Measurements from ENCODE around the gene MPST.
A peak's percentile ranks its signal among the peaks of the same experiment; 100 is the strongest.
"Not testable (repeated sequence)": the region's sequence is repeated elsewhere in the genome, so short reads cannot be mapped to it uniquely, and the experiment has no call there.

MPST gene

DNA sequence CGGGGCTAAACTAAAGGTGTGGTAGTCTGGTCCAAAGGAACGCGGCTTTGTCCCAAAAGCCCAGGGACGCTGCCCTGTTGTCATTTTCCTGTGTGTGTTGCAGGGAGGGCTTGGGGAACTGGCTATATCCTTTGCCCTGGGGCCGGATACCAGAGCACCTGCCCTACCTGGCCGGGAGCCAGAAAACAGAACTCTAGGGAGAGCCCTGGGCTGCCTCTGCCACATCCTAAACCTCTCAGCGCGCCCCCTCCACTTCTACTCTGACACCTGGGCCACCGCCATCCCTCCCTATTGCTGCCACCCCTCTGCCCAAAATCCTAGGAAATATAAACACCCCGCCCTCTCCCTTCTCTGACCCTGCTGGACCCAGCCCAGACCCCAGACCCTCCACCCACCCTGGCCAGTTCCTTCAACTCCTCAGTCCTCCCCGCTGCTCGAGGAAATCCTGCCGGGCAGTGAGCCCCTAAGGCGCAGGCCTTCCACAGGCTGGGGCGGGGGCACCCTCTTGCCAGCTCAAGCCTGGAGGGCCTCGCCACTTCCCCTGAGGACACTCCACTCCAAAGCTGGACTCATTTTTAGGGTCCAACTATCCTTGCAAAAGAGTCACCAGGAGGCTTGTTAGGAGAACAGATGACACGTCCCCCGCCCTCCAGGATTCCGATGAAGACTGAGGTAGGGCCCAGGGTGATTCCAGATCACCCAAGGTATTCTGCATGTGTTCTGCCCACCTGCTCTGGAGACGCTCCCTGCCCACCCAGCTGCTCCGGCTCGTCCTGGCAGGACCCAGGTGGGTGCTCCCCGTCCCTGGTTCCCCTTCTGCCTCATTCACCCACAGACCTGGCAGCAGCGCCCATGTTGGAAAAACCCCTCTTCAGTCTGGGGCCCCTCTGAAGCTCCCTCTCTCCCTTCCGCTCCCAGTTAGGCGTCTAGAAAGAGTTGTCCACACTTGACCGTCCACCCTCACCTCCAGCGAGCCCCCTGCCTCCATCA is 44.2 kb downstream of the MPST start:
- no peak for DNase-seq

DNA sequence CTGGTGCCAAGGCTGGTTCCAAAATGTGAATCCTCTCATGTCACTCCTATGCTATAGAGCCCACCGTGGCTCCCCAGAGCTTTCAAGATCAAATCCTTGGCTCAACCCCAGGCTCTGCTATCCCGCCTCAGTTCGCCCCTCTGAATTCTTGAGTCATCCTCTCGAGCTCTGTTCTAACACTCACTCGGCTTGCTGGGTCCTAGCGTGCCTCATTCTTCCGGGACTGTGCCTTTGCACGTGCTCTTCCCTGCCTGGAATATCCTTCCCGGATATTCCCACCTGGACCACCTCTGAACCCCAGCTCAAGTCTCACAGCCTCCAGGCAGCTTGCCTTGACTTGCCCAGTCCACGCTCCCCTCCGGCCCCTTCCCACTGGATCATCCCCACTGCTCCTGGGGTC is 45.0 kb downstream of the MPST start:
- DNase-seq: no peak

DNA sequence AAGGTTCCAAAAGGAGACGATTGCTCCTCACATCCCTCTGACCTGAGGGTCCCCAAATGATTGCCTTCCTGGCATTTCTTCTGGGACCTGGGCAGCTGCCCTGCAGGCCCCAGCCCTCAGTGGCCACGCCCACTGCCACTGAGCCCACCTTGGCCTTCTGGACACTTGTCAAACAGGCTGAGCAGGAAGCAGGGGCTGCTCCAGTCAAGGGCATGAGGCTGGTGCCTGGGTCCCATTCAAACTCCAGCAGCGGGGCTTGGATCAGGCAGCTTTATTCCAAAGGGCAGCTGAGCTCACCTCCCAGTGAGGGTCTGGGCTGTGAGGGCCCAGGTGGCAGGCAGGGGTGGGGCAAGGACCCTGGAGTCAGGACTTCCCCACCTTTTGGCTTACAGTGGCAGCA is 45.6 kb downstream of the MPST start:
- no peak for DNase-seq

DNA sequence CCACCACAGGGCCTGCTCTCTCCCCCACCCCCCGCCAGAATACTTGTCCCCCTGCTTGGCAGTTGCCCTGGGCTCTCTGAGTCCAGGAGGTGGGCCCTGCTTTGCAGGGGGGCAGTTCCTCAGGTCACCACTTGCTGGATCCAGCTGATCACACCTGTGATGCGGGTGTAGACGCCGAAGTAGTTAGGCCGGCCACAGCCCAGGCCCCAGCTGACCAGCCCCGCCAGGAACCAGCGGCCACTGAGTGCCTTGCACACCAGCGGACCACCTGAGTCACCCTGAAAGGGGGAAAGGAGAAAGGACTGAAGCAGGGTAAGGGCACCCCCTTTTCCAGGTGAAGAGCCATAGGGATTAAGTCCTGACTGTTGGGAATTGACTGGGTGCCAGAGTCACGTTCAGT is 46.4 kb downstream of the MPST start:
- DNase-seq: no peak

DNA sequence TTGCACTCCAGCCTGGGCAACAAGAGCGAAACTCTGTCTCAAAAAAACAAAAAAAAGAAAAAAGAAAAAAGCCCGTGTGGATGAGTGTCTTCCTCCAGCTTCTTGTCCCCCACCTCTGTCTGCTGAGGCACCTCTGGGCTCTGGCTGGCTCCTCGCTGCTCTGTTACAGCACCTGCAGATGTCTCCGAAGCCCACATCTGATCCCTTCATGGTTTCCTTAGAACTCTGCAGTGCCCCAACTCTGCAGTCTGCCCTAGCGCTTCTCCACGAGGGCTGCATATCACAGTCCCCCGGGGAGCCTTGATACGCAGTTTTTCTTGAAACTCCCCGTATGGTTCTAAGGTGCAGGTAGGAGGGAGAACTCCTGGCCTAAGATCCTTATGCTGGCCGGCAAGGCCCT is 47.9 kb downstream of the MPST start:
- no peak for DNase-seq

DNA sequence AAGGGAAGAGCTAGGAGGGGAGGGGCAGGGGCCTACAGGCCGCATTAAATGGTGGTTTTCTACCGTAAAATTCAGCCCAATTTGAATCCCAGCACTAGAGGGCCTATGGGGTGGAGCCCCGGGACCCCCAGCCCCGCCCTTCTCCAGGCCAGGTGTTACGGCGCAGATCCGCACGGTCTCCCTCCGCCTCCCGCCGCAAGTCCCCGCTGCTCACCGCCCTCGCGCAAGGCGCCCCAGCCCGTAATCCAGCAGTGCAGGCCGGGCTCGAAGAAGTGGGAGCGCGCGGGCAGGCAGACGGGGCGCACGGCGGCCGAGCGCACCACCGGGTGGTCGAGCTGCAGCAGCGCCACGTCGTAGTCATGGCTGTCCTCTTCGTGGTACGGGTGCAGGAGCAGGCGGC is 49.3 kb downstream of the MPST start:
- DNase-seq: no peak

DNA sequence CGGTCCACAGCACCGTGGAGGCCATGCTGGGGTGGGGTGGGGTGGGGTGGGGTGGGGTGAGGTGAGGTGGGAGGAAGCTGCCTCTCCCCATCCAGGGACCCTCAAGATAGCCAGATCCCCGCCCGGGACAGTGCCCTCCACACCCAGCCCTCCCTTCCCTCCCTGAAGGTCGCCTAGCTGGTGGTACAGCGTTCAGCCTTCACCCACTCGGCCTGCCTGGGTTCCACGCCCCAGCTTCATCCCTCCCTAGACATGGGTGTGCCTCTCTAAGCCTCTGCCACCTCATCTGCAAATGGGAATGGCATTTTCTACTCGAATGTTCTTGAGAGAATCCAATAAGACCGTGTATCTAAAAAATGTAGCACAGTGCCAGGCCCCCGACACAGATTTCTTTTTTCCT is 49.8 kb downstream of the MPST start:
- DNase-seq: no peak

DNA sequence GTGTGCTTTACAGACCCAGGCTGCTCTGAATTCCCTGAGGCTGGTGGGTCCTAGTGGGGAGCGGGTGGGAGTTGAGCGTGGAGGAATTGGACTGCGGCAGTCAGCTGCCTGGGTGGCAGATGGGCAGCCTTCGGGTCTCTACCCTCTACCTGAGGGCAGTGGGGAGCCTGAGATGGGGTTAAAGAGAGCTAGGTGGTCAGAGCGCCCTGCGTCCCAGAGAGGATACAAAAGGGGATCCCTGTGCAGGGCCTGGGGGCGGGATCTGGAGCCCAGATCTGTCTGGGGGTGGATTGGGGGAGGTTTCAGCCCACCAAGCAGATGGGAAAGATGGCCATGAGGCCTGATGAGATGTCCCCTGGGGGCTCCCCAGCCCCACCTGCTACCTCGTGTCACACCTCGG is 50.2 kb downstream of the MPST start:
- no peak for DNase-seq

DNA sequence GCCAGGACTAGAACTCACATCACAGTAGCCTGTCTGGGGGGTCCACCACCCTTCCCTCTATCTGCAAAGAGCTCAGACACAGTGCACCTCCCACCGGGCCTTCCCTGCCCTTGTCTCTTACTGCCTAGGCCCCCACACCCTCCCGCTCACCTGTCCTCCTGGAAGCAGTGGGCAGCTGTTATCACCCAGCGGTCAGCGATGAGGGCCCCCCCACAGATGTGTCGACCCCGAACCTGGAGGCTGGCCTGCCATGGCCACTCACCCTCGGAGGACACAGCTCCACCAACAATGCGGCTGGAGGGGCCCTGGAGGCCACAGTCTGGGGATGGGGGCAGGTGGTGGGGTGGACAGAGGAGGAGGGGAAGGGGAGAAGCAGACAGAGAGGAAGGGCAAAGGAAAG is 50.8 kb downstream of the MPST start:
- no peak for DNase-seq

DNA sequence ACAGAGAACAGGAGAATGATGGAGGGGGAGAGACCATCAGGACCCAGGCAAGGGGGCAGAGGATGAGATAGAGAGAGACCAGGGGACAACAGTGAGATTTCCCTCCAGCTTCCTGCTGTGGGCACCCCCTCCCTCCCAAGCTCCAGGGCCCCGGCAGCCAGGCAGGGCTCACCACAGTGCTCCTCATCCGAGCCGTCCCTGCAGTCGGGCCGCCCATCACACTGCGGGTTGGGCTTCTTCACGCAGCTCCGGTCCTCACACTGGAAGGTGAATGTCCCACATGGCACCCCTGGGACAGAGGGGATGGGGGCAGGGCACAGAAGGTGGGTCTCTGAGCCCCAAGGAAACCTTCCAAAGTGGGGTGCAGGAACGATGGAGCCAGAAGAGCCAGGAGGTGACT is 51.2 kb downstream of the MPST start:
- DNase-seq: no peak

DNA sequence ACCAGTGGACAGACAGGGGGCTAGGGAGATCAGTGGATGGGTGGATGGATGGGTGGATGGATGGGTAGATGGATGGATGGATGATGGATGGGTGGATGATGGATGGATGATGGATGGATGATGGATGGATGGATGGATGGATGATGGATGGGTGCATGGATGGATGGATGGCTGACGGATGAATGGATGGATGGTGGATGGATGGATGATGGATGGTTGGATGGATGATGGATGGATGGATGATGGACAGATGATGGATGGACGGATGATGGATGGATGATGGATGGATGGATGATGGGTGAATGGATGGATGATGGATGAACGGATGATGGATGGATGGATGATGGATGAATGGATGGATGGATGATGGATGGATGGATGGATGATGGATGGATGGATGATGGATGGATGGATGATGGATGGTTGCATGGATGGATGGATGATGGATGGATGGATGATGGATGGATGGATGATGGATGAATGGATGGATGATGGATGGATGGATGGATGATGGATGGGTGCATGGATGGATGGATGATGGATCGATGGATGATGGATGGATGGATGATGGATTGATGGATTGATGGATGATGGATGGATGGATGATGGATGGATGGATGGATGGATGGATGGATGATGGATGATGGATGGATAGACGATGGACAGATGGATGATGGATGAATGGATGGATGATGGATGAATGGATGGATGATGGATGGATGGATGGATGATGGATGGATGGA is 52.5 kb downstream of the MPST start:
- not testable (repeated sequence) for DNase-seq

DNA sequence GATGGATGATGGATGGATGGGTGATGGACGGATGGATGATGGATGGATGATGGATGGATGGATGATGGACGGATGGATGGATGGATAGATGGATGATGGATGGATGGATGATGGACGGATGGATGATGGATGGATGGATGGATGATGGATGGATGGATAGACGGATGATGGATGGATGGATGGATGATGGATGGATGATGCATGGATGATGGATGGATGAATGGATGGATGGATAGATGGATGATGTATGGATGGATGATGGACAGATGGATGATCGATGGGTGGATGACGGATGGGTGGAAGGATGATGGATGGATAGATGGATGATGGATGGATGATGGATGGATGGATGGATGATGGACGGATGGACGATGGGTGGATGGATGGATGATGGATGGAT is 53.1 kb downstream of the MPST start:
- no peak for DNase-seq

DNA sequence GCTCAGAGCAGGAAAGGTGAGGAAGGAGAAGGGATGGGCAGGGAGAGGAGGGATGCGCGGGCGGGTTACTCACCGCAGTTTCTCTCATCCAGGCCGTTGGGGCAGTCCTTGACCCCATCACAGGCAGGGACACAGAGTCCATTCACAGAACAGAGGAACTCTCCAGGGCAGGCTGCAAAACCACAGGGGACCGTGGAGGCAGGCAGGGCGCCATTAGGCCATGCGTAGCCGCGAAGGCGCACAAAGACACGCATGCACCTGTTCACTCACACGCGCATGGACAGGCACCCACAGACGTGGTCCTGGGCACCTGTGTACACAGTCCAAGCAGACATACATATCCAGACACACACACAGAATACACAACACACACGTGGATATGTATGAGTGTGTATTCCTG is 55.0 kb downstream of the MPST start:
- DNase-seq: no peak

DNA sequence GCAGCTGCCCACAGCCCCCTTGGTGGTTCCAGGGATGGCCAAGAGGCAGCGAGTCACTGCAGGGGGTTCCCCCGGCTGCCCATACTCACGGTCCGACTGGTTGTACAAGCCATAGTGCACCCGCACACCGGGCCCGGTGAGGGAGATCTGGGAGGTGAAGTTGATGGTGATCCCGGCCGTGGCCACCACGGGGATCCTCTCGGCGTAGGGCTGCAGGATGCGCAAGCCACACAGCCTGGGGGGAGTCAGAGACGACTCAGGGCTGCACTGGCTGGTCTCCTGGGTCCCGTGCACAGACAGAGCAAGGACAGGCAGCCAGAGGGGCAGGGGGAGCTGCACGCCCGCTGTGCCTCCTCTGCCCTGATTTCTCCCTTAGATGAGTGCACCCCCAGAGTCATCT is 55.5 kb downstream of the MPST start:
- DNase-seq: no peak

DNA sequence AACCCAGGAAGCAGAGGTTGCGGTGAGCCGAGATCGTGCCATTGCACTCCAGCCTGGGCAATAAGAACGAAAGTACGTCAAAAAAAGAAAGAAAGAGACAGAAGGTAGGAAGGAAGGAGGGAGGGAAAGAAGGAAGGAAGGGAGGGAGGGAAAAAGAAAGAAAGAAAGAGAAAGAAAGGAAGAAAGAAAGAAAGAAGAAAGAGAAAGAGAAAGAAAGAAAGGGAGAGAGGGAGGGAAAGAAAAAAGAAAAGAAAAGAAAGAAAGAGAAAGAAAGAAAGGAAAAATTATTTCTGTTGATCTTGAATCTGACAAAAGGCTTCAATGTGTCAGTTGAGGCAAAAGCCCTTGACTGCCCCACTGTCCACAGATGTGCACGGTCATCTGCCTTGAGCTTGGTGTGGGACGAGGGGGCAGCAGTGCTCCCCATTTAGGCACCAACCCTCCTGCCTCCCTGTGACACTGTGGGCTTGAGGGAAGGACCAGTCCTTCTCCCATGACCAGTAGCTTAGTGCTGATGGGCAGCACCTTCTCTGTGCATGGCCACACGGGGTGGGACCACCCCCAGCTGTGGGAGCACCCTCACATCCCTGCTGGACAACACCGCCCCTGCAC is 56.4 kb downstream of the MPST start:
- DNase-seq: no peak

DNA sequence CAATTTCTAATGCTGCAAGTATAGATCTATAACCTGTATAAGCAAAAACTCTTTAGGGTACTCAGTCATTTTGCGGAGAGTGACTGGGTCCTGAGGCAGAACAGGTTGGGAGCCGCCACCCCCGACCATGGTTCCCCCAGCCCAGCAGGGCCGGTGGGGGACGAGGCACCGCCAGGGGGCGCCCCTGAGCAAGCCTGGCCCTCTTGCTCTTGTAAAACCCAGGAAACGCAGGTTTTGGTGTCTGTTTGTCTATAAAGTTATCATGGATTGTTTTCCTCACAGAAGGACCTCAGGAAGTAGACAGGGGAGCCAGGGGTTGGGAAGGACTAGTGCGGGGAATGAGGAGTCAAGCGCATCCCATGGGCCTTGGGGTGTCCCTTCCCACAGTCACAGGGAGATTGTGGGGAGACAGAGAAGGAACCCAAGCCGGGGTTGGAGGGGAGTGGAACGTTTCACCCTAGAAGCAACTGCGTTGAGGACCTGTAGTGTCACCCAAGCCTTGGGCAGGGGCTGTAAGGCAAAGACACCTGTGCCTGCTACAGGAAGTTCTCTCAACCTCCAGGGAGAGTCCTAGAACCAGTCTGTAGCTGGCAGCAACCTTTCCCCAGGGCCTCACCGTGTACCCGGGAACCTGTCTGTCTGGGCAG is 58.4 kb downstream of the MPST start:
- peak; percentile 75 for DNase-seq

DNA sequence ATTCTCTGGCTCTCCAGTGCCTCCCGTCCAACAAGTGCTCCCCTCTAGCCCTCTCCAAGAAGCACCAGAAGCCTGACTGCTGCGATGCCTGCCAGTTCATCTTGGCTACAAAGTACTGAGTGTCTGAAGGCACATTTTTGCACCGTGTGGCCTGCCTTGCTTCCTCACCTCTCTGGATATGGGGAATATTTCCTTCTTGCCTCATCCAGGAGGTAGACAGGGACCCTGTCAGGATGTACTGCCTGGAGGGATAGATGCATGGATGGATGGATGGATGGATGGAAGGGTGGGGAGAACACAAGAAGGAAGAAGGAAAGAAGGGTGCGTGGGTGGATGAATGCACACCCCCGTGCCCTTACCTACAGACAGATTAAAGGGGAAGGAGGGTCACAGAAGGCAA is 59.6 kb downstream of the MPST start:
- DNase-seq: no peak
